ENCODE data around the gene FCER1G. TPM values are rescaled to one million over a fixed set of nuclear protein-coding genes. Genes with fewer than 3 reads are reported as not detected.
A peak's percentile ranks its signal among the peaks of the same experiment; 100 is the strongest.
"Not testable (repeated sequence)": the region's sequence is repeated elsewhere in the genome, so short reads cannot be mapped to it uniquely, and the experiment has no call there.

FCER1G gene
- total RNA-seq, 1 experiment from 2014 or later: 2.6 TPM

- DNase-seq (ENCODE audit: low read depth, low spot score): no peak
- in situ Hi-C loops (cut with HindIII; ENCODE audit: low pct_unique_long_range_greater_than_20kb, low sequenced_read_pairs): loop anchor here (25.0 kb wide), 1 partner anchor 165 kb away; no protein-coding TSS in a partner anchor
These were observed 7.3 kb downstream of the FCER1G start for GRCh38 chr1:161222175-161223019.

- DNase-seq (ENCODE audit: low read depth, low spot score): no peak
- in situ Hi-C loops (cut with HindIII; ENCODE audit: low pct_unique_long_range_greater_than_20kb, low sequenced_read_pairs): loop anchor here (25.0 kb wide), 1 partner anchor 163 kb away; no protein-coding TSS in a partner anchor
These were observed 9.0 kb downstream of the FCER1G start for GRCh38 chr1:161223805-161224694.

- not testable (repeated sequence) for DNase-seq (ENCODE audit: low read depth, low spot score)
- in situ Hi-C loops (cut with HindIII; ENCODE audit: low pct_unique_long_range_greater_than_20kb, low sequenced_read_pairs): loop anchor here (25.0 kb wide), 1 partner anchor 163 kb away; no protein-coding TSS in a partner anchor
These were observed 9.6 kb downstream of the FCER1G start for GRCh38 chr1:161224695-161225087.

- in situ Hi-C loops (cut with HindIII; ENCODE audit: low pct_unique_long_range_greater_than_20kb, low sequenced_read_pairs): no loop called here
- DNase-seq (ENCODE audit: low read depth, low spot score): no peak
These were observed 10.1 kb downstream of the FCER1G start for GRCh38 chr1:161225178-161225533.

GRCh38 chr1:161225534-161226319 is 10.6 kb downstream of the FCER1G start, which contains the start of gene TOMM40L:
Gene TOMM40L (plus strand): TSS chr1:161226060. CDS start chr1:161226490, 430 bp downstream.
- in situ Hi-C loops (cut with HindIII; ENCODE audit: low pct_unique_long_range_greater_than_20kb, low sequenced_read_pairs): no loop called here
- peak; percentile 100 for DNase-seq (ENCODE audit: low read depth, low spot score)

GRCh38 chr1:161226320-161226711 is 11.2 kb downstream of the FCER1G start:
- in situ Hi-C loops (cut with HindIII; ENCODE audit: low pct_unique_long_range_greater_than_20kb, low sequenced_read_pairs): no loop called here
- DNase-seq (ENCODE audit: low read depth, low spot score): no peak

GRCh38 chr1:161226759-161227158 is 11.7 kb downstream of the FCER1G start:
- in situ Hi-C loops (cut with HindIII; ENCODE audit: low pct_unique_long_range_greater_than_20kb, low sequenced_read_pairs): no loop called here
- DNase-seq (ENCODE audit: low read depth, low spot score): no peak

GRCh38 chr1:161227196-161227871 is 12.2 kb downstream of the FCER1G start:
- in situ Hi-C loops (cut with HindIII; ENCODE audit: low pct_unique_long_range_greater_than_20kb, low sequenced_read_pairs): no loop called here
- peak; percentile 79 for DNase-seq (ENCODE audit: low read depth, low spot score)

GRCh38 chr1:161228032-161228431 is 12.9 kb downstream of the FCER1G start:
- in situ Hi-C loops (cut with HindIII; ENCODE audit: low pct_unique_long_range_greater_than_20kb, low sequenced_read_pairs): no loop called here

GRCh38 chr1:161229896-161230295 is 14.8 kb downstream of the FCER1G start:
- DNase-seq (ENCODE audit: low read depth, low spot score): no peak
- in situ Hi-C loops (cut with HindIII; ENCODE audit: low pct_unique_long_range_greater_than_20kb, low sequenced_read_pairs): no loop called here

More at GRCh38 chr1:161228032-161228431, 12.9 kb downstream of the FCER1G start:
- no peak for DNase-seq (ENCODE audit: low read depth, low spot score)

- in situ Hi-C loops (cut with HindIII; ENCODE audit: low pct_unique_long_range_greater_than_20kb, low sequenced_read_pairs): no loop called here
- DNase-seq (ENCODE audit: low read depth, low spot score): no peak
These were observed 15.7 kb downstream of the FCER1G start for GRCh38 chr1:161230762-161231161.

- DNase-seq (ENCODE audit: low read depth, low spot score): no peak
- in situ Hi-C loops (cut with HindIII; ENCODE audit: low pct_unique_long_range_greater_than_20kb, low sequenced_read_pairs): no loop called here
These were observed 18.0 kb downstream of the FCER1G start for GRCh38 chr1:161233102-161233501.

- no peak for DNase-seq (ENCODE audit: low read depth, low spot score)
- in situ Hi-C loops (cut with HindIII; ENCODE audit: low pct_unique_long_range_greater_than_20kb, low sequenced_read_pairs): no loop called here
These were observed 21.1 kb downstream of the FCER1G start for GRCh38 chr1:161235957-161236775.

- in situ Hi-C loops (cut with HindIII; ENCODE audit: low pct_unique_long_range_greater_than_20kb, low sequenced_read_pairs): no loop called here
These were observed 23.0 kb downstream of the FCER1G start, which contains the start of gene NR1I3 for GRCh38 chr1:161238039-161238473. Gene NR1I3 (minus strand): TSS chr1:161238203. CDS start chr1:161236565, 1,638 bp downstream.

GRCh38 chr1:161241682-161242081 is 26.6 kb downstream of the FCER1G start:
- in situ Hi-C loops (cut with HindIII; ENCODE audit: low pct_unique_long_range_greater_than_20kb, low sequenced_read_pairs): no loop called here
- no peak for DNase-seq (ENCODE audit: low read depth, low spot score)

More at GRCh38 chr1:161238039-161238473, 23.0 kb downstream of the FCER1G start, which contains the start of gene NR1I3:
- DNase-seq (ENCODE audit: low read depth, low spot score): no peak

GRCh38 chr1:161242313-161242712 is 27.2 kb downstream of the FCER1G start:
- in situ Hi-C loops (cut with HindIII; ENCODE audit: low pct_unique_long_range_greater_than_20kb, low sequenced_read_pairs): no loop called here
- DNase-seq (ENCODE audit: low read depth, low spot score): no peak
